GM12872 (cell line): ENCODE results near the gene RNF167.

Experiments used
- CTCF ChIP-seq: IDR thresholded peaks from 3 replicates; pipeline ENCODE4 v1.5.1; 2011; ENCODE audit warnings: low read depth, mild to moderate bottlenecking, low read length, moderate library complexity; ENCODE audit not compliant: insufficient read depth

Gene RNF167

GRCh38 chr17:4944554-4945175, 4.6 kb downstream of the RNF167 start:
- TF ChIP-seq CTCF, result no peak

- no peak for TF ChIP-seq CTCF
These were observed 5.3 kb downstream of the RNF167 start for GRCh38 chr17:4945176-4945943.

GRCh38 chr17:4945944-4946280, 5.8 kb downstream of the RNF167 start:
- no peak for TF ChIP-seq CTCF

- TF ChIP-seq CTCF, result no peak
These were observed 6.4 kb downstream of the RNF167 start for GRCh38 chr17:4946312-4946976.

- TF ChIP-seq CTCF, result no peak
These were observed 6.9 kb downstream of the RNF167 start for GRCh38 chr17:4947010-4947410.

- no peak for TF ChIP-seq CTCF
These were observed 7.5 kb downstream of the RNF167 start for GRCh38 chr17:4947411-4948165.
